SIG-M5 (cell line): ENCODE data around the gene RGS2.

Experiments used
- DNase-seq: peaks from one replicate; lab custom pipeline; 2025; lab: John Stamatoyannopoulos, UW

The RGS2 gene

DNA sequence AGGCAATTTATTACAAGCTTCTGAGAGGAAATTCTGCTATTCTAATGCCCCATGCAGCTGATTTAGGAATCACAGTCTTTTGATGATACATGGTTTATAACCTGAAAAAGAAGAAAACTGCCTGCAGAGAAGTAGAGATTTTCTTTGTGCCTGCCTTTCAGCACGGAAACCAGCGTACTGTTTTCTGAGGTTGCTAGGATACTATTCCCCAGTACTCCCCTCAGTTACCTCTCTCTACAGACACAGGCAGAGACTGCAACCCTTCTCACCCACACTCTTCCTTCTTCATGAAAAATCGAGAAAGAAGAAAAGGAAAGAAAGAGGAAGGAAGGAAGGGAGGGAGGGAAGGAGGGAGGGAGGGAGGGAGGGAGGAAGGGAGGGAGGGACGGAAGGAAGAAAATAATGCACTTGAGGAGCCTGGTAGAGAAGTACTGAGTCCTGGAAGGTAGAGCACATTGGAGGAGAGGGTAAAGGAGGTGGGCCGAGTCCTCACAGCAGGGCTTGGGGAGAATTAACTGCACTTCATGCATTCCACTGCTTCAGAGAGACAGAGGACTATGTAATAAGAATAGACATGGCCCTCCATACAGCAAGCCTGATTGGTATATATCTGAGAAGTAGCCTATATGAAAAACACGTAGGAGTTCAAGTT lies 21.9 kb downstream of the RGS2 start:
- DNase-seq = no peak

GRCh38 chr1:192831706-192832355 lies 23.0 kb downstream of the RGS2 start:
- no peak for DNase-seq

- DNase-seq = no peak
These were observed 23.7 kb downstream of the RGS2 start for GRCh38 chr1:192832492-192832891.

GRCh38 chr1:192835116-192835515 lies 26.3 kb downstream of the RGS2 start:
- DNase-seq = no peak

GRCh38 chr1:192839162-192840066 lies 30.6 kb downstream of the RGS2 start:
- no peak for DNase-seq

GRCh38 chr1:192844360-192844759 lies 35.5 kb downstream of the RGS2 start:
- DNase-seq = no peak

- DNase-seq = no peak
These were observed 38.1 kb downstream of the RGS2 start for GRCh38 chr1:192846950-192847349.

DNA sequence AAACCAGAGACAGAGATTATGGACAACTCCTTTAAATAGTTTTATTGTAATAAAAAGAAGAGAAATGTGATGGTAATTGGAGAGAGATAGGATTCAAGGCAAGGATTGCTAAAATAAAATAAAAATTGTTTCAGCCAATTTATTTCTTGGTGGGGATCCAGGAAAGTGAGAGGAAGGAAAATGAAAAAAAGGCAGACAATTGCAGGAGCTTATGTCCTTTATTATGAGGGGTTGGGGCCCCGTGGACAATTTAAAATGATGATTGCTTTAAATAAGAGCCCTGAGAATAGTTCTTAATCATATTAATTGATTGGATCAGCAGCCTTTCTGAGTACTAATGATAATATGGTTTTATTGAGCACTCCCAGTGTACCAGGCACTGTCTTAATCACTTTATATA lies 40.2 kb downstream of the RGS2 start:
- no peak for DNase-seq

DNA sequence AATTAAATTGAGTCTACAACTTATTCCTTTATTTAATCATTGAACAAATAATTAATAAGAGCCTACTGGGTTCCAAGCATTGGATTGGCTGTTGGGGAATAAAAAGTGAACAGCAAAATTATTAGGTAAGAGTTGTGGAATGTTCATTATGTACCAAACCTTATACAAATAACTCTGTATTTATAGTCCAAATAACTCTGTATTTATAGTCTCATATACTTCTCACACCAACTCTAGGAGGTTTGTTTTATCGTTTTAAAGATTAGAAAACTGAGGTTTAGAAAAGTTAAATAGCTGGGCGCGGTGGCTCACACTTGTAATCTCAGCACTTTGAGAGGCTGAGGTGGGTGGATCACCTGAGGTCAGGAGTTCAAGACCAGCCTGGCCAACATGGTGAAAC lies 40.6 kb downstream of the RGS2 start:
- DNase-seq = no peak

DNA sequence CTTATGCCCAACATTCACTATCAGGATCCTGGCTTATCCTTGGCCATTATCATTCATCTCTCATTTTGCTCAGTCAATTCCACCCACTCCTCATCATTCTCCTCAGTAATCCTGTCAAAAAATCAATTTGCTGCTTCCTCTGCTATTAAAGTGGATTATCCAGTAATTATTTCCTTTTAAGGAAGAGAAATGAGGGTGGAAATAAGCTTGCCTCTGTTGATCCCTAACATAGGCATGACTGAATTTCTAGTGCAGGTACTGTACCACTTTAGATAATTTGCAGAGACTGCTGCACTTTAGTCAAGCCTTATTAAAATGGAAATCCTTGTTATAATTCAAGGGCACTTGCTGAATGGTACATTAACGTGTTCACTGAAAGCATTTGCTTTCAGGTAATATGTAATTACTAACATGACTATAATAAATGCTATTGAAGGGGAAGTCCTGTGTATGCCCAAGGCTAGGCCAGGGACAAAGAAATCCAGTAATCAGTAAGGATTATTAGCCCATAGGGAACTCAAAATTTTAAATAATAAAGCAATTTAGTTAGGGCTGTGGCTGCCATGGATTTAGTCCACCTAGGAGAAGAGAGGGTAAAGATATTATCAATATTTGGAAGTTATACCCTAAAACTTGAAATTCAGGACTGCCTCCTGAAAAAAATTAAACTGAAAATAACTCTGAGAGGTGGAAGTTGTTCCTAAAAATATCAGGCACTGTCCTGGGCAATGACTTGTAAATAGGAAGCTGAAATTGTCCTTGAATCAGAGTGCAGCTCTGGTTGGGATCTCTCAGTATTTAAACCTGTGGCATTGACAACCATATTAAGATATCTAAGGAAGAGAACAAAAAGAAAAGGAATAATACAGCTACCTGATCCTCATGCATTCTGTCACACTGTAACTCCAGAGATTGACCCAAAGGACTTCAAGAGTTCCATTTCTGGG lies 43.4 kb downstream of the RGS2 start:
- DNase-seq = no peak

DNA sequence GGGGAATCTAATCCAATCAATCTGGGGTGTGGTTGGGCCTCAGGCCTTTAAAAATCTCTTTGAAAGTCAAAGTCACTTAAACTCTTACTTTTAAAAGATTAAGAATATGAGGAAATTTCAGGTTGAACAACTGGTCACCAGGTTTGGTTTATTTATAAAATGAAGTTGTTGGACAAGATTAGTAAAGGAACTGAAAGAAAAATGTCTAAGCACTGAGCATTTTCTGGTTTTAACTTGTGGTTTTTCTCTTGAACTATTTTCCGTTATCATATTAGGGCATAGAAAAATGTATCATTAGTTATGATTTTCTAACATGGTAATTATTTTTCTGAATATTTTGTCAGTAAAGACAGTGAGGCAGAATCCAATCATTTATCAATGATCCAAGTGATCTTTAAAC lies 49.6 kb downstream of the RGS2 start:
- no peak for DNase-seq

DNA sequence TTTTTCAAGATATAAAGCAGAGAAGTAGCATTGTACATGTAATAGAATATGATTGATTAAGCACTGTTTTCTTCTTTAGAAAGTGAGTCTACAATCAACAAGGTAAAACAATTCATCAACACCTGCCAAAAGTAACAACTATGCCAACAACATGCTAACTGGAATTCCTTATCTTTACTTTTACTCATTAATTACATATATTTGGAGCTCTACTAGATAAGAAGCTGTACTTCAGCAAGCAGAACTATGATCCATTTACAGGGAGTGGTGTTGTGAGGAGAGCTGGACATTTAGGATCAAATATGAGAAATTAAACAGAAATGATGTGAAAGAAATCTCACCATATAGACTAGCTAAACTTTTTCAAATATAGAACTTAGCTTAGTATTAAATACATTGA lies 51.0 kb downstream of the RGS2 start:
- DNase-seq = no peak

DNA sequence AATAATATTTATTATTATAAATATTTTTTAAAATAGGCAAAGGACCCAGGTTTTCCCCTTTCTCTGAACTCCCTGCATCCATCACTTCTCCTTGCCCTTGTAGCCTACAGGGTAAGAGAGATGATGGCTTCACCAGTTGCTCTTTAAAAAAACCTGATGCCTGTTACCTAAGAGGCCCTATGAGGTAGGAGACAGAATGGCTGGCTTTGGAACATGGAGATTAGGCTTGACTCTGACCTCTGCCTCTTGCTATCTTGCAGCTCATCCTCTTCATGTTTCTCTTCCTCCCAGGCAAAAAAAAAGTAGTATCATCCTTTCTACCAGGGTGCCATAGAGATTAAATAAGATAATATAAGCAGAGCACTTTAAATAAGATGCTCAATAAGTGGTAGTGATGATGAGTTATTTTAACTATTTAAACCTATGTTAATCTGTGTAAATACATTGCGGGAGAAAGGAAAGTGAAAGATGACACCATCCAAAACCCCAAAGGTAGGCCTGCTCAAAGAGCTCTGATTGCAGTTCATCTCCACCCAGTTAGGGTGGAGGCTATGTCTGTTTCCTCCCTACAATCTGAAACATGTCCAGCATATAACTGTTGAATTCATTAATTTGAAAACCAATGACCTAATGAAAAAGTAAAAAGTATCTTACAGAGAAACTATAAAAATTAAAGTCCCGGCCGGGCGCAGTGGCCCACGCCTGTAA lies 51.8 kb downstream of the RGS2 start:
- DNase-seq = no peak

- no peak for DNase-seq
These were observed 53.0 kb downstream of the RGS2 start for GRCh38 chr1:192861860-192862259.
